Inferior parietal cortex (tissue), 1 donor: ENCODE data around the gene RP2.

Experiments
- DNase-seq: peaks from one replicate; pipeline ENCODE4 v3.0.0-alpha.2; 2016; ENCODE audit errors: extremely low spot score

Gene RP2

DNA sequence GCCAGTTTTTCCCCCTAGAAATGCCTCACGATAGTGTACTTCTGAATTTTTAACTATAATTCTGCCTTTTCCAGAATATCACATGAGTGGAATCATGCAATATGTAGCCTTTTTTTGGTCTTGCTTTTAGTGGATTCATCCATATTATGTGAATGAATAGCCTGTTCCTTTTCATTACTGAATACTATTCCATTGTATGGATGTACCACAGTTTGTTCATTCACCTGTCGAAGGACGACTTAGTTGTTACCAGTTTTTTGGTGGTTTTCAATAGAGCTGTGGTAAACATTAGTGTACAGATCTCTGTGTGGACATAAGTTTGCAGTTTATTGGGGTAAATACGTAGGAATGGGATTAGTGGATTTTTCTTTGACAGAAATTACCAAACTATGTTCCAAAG, 83.4 kb downstream of the RP2 start:
- DNase-seq, result no peak

- DNase-seq, result no peak
Measured at GRCh38 chrX:46922611-46923010, 85.8 kb downstream of the RP2 start.

GRCh38 chrX:46927718-46928117, 90.9 kb downstream of the RP2 start:
- DNase-seq, result no peak

GRCh38 chrX:46929439-46930261, 92.8 kb downstream of the RP2 start:
- no peak for DNase-seq
